LNCaP clone FGC (cell line): ENCODE measurements around the gene TRPT1.

Experiments
- DNase-seq: peaks from one replicate; pipeline ENCODE4 v3.0.0-alpha.2; 2011; ENCODE audit warnings: low read depth
- H3K4me3 ChIP-seq: 2 replicates; pipeline ENCODE4 v1.5.1; 2011; ENCODE audit warnings: mild to moderate bottlenecking, low read depth, low read length, control low read depth
- TF ChIP-seq, protein P1 (sequence below): IDR thresholded peaks from 2 replicates; pipeline ENCODE4 v1.5.1; 2012; ENCODE audit warnings: mild to moderate bottlenecking; ENCODE audit not compliant: control insufficient read depth, insufficient read depth; ENCODE audit errors: extremely low read depth

Gene TRPT1

DNA sequence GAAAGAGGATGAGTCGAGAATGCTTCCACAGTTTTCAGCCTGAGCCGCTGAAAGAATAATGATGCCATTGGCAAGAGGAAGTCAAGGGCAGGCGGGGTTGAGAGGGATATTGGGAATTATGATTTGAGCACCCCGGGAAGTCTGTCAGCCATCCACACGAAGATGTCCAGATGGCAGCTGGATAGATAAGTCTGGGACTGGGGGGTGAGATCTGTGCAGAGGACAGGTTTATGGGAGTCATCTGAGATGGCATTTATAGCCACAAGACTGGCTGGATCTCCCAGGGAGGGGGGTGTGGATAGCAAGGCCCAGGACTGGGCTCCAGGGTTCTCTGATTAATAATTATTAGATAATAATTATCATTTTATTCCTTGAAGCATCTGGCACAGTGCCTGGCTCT is 45.1 kb downstream of the TRPT1 start:
- H3K4me3 ChIP-seq, result no peak overlapping the region
- DNase-seq, result no peak
- TF ChIP-seq, protein P1, sequence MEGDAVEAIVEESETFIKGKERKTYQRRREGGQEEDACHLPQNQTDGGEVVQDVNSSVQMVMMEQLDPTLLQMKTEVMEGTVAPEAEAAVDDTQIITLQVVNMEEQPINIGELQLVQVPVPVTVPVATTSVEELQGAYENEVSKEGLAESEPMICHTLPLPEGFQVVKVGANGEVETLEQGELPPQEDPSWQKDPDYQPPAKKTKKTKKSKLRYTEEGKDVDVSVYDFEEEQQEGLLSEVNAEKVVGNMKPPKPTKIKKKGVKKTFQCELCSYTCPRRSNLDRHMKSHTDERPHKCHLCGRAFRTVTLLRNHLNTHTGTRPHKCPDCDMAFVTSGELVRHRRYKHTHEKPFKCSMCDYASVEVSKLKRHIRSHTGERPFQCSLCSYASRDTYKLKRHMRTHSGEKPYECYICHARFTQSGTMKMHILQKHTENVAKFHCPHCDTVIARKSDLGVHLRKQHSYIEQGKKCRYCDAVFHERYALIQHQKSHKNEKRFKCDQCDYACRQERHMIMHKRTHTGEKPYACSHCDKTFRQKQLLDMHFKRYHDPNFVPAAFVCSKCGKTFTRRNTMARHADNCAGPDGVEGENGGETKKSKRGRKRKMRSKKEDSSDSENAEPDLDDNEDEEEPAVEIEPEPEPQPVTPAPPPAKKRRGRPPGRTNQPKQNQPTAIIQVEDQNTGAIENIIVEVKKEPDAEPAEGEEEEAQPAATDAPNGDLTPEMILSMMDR, result no peak

DNA sequence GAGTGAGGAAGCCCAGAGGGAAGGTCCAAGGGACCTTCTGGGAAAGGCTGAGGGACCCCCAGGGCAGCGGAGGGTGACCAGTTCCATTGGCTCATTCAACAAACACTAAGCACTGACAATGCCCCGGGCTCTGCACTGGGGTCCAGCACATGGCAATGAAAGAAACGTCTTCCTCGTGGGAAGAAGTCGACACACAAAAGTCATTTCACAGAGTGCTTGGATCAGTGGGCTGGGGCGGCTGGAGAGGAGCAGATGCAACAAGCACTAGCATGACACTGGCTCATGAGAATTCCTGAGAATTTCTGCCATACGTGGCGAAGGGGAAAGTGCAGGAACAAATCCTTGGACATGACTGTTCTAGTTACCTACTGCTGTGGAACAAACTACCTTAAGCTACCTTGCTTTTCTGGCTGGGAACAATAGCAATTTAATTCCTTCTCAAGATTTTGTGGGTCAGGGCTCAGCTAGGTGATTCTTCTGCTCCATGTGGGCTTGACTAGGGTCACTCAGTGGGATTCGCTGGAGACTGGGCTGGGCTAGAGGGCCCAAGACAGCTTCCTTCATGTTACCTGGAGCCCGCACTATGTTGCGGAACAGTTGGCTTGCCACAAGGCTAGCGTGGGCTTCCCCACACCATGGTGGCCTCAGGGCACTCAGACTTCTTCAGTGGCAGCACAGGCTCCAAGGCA is 46.9 kb downstream of the TRPT1 start:
- TF ChIP-seq, protein P1, result no peak
- H3K4me3 ChIP-seq, result no peak overlapping the region
- no peak for DNase-seq

DNA sequence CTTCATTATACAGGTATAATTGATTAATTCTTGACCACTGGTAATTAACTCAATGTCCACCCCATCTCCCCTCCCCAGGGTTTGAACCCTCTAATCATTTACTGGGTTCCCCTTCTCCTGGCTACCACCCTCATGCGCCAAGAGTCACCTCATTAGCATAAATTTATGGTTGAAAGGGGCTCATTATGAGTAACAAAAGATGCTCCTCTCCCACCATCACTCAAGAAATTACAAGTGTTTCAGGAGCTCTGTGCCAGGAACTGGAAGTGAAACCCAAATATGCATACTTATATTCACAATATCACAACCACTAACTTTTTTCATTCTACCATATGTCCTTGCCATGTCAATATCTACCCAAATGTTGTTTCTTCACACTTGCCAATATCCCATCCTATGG is 47.8 kb downstream of the TRPT1 start:
- TF ChIP-seq, protein P1, result no peak
- no peak overlapping the region for H3K4me3 ChIP-seq
- no peak for DNase-seq

DNA sequence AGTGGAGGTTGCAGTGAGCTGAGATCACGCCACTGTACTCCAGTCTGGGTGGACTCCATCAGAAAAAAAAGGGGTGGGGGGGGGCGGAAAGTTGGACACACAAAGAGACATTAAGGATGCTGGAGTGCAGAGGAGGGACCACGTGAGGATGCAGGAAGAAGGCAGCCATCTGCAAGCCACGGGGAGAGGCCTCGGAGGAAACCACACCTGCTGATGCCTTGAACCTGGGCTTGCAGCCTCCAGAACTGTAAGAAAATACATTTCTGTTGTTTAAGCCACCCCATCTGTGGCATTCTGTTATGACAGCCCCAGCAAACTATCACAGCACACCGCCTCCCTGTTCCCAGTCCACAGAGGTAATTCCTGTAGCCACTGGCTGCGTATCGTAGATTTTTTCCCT is 49.2 kb downstream of the TRPT1 start:
- DNase-seq, result no peak
- no peak overlapping the region for H3K4me3 ChIP-seq
- TF ChIP-seq, protein P1, result no peak
